ENCODE data around the gene EGFLAM. TPM values are rescaled to one million over a fixed set of nuclear protein-coding genes. Genes with fewer than 3 reads are reported as not detected.

Gene EGFLAM
- total RNA-seq, 1 donor from 2014 or later, result 2.1 TPM

DNA sequence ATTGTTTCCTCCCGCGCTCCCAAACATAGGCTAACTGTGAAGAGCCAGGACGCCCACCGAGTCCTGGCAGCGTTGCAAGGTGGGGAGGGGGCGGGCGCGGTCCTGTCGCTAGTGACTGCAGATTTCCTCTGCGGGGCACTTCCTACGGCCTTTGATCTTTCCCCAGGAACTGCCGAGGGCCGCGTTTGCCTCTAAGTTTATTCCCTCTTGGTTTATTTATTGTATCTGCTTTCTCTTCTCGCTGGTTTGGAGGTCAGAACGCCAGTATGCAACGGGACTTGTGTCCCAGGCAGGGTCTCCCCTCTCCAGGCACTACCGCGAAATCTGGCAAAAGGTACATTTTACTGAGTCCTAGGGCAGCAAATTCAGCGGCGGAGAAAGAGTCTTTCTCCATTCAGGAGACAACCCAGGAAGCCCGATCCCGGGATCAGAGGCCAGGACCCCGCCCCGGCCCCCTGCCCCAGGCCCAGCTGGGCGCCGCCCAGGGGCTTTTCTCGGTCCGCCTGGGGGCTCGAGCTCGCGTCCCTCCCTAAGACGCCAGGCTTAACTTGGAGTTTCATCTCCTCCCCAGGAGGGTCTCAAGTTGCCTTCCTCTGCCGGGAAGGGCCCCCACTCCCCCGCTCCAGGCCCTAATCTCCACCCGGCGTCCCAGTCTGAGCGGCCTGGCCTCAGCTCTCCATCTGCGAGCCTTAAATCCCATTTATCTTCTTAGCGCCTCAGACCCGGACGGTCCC lies 884 bp upstream of the EGFLAM start:
- intact Hi-C loops (cut with DNase I), result no loop called here
- TF ChIP-seq, protein P1, sequence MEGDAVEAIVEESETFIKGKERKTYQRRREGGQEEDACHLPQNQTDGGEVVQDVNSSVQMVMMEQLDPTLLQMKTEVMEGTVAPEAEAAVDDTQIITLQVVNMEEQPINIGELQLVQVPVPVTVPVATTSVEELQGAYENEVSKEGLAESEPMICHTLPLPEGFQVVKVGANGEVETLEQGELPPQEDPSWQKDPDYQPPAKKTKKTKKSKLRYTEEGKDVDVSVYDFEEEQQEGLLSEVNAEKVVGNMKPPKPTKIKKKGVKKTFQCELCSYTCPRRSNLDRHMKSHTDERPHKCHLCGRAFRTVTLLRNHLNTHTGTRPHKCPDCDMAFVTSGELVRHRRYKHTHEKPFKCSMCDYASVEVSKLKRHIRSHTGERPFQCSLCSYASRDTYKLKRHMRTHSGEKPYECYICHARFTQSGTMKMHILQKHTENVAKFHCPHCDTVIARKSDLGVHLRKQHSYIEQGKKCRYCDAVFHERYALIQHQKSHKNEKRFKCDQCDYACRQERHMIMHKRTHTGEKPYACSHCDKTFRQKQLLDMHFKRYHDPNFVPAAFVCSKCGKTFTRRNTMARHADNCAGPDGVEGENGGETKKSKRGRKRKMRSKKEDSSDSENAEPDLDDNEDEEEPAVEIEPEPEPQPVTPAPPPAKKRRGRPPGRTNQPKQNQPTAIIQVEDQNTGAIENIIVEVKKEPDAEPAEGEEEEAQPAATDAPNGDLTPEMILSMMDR (IDR thresholded peaks at IDR 0.05), result no peak
- no peak overlapping the region for H3K27ac ChIP-seq
- no peak for DNase-seq
- H3K9me3 ChIP-seq, result no peaks in the 10 kb centered on the region
- no peak overlapping the region for H3K4me3 ChIP-seq
- H3K4me1 ChIP-seq, result peaks cover 18% of the 10 kb centered on the region
- ATAC-seq, result no peak
- H3K27me3 ChIP-seq, result peaks cover 74% of the 10 kb centered on the region
- H3K36me3 ChIP-seq, result no peaks in the 10 kb centered on the region

DNA sequence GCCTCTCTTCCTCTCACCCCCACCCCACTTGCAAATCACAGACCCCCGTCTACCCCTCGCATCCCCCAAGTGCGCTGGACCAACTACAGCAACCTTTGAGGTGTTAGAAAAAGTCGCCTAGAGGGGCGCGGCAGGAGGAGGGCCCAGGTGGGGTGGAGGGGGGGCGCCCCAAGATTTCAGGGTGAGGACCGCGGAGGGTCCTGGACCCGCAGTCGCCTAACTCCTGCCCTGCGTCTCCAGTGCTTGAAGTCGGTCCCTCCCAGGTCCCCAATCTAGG lies 379 bp upstream of the EGFLAM start:
- peaks cover 18% of the 10 kb centered on the region for H3K4me1 ChIP-seq
- H3K27me3 ChIP-seq, result peaks cover 72% of the 10 kb centered on the region
- no peak overlapping the region for H3K27ac ChIP-seq
- no peaks in the 10 kb centered on the region for H3K9me3 ChIP-seq
- H3K4me3 ChIP-seq, result peak overlapping the region; percentile 38
- DNase-seq (no peak), ATAC-seq (no peak)
- H3K36me3 ChIP-seq, result no peaks in the 10 kb centered on the region
- intact Hi-C loops (cut with DNase I), result no loop called here
- TF ChIP-seq, protein P1 (IDR thresholded peaks at IDR 0.05), result no peak

DNA sequence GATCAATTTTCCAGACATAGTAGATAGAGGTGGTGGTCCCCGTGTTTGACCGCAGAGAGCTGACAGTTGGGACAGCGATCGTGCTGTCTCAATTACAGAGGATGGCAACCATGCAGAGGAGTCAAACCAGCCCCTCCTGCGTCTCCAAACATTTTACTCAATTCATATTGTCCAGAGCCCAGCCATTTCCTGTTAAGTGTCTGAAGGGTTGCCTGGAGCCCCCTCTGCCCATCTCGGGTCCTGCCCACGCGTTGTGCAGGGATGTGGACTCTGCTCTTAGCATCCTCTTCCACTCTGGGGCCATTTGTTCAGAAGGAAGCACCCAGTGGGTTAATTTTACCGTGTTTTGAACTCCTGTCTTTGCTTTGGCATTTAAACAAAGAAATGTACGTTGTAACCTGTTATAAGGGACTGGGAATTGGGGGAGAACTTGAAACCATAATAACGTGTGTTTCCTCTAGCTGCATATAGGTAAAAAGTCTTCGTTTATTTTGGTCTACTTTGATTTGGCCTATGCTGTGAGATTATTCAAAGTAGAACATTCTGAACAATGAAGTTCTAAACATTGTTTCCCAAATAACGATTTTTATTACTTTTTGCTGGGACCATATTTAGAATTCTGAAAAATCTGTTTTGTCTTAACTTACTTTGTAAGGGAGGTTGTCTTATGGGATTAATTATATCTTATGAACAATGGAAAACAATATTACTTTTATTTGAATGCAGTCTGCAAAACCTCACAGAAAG lies 876 bp downstream of the EGFLAM start:
- Histone ChIP-seq H3K4me1 (peaks cover 18% of the 10 kb centered on the region), H3K9me3 (no peaks in the 10 kb centered on the region), H3K36me3 (no peaks in the 10 kb centered on the region), H3K27ac (no peak overlapping the region), H3K4me3 (peak overlapping the region; percentile 38), H3K27me3 (peaks cover 78% of the 10 kb centered on the region)
- intact Hi-C loops (cut with DNase I), result no loop called here
- DNase-seq (no peak), ATAC-seq (no peak)
- TF ChIP-seq, protein P1 (IDR thresholded peaks at IDR 0.05), result no peak

DNA sequence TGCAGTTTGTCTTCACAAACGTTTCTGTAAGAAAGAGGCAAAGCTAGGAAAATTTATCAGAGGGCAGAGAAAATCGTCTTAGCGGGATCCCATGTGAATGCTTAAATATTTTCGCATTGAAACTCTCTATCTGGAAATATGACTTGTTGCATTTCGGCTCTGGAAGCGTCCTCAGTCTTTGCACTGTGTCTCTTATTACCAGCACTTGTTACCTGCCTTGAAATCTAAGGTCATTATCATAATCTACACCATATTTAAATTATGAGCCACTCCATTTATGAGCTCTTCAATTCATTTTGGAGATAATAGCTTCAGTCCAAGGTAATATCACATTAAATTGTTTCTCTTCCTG lies 1.4 kb downstream of the EGFLAM start:
- ATAC-seq (no peak), DNase-seq (no peak)
- Histone ChIP-seq H3K4me1 (peaks cover 18% of the 10 kb centered on the region), H3K36me3 (no peaks in the 10 kb centered on the region), H3K27ac (no peak overlapping the region), H3K27me3 (peaks cover 78% of the 10 kb centered on the region), H3K9me3 (no peaks in the 10 kb centered on the region), H3K4me3 (no peak overlapping the region)
- TF ChIP-seq, protein P1 (IDR thresholded peaks at IDR 0.05), result no peak
- intact Hi-C loops (cut with DNase I), result no loop called here

DNA sequence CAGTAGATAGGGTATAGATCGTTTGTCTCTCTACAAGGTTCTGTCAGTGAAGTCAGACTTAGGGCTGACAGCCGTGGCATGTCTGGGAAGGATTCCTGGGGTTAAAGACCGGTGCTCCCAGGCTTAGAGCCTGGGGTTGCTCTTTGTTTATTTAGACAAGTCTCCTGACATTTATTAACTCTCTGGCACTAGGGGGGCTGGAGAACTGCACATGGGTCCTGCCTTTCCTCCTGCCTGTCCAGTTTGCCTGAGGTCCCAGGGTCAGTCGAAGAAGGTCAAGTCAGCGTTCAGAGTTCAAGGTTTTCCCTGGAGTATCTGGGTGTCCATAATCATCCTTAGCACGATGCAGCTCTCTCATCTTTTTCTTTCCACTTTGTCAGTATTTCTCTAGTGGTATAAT lies 5.6 kb downstream of the EGFLAM start:
- DNase-seq (no peak), ATAC-seq (no peak)
- Histone ChIP-seq H3K4me1 (no peaks in the 10 kb centered on the region), H3K27ac (no peak overlapping the region), H3K27me3 (peaks cover 73% of the 10 kb centered on the region), H3K4me3 (no peak overlapping the region), H3K36me3 (no peaks in the 10 kb centered on the region), H3K9me3 (no peaks in the 10 kb centered on the region)
- intact Hi-C loops (cut with DNase I), result no loop called here
- TF ChIP-seq, protein P1 (IDR thresholded peaks at IDR 0.05), result no peak
